Forelimb muscle (tissue), 1 donor: ENCODE results near the gene HPSE2. TPM values are rescaled to one million over a fixed set of nuclear protein-coding genes. Genes with fewer than 3 reads are reported as not detected.

ENCODE experiments used
- DNase-seq: peaks from one replicate; pipeline ENCODE4 v3.0.0-alpha.2; 2013; ENCODE audit warnings: low read depth
- polyA plus RNA-seq: library from polyadenylated mRNA; unstranded; fragments of 120-200 nt; gene quantifications from one replicate; pipeline ENCODE4 v1.2.1, GENCODE V29; 2013; ENCODE audit not compliant: insufficient read length

Gene HPSE2
- polyA plus RNA-seq, 1 donor = 0.25 TPM

DNA sequence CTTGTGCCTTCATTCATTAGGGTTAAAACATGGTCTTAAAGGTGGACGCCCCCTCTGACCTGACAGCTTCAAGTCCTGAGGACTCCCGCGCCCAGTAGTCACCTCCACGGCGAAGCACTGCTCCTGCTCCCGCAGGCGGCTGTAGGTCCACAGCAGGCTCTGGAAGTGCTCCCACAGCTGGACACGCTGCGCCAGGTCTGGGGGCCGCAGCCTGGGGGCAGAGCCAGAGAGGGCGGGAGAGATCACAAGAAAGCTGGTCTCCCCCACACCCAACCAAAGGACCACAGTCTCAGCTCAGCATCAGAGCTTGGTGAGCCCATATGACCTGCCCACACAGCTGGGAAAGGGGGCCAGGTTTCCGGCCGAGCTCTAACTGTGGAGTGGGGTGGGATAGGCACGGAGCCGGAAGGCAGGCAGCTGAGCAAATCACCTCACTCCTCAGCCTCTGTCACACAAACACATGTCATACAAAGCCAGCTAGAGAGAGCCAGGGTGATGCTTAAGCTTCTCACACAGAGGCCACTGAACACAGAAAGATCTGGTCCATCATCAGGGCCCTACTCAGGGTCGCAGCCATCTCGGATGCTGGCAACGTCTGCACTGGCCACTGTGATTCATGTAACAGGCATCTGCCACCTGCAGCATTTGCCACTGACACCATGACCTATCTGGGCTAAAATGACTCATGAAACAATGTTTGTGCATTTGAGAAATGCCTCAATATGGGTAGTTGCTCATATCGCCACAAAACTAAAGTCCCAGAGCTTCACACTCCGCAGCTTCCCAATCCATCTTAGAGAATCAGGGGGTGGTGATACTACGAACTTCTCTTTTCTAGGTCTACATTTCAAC, 801.5 kb downstream of the HPSE2 start:
- no peak for DNase-seq

DNA sequence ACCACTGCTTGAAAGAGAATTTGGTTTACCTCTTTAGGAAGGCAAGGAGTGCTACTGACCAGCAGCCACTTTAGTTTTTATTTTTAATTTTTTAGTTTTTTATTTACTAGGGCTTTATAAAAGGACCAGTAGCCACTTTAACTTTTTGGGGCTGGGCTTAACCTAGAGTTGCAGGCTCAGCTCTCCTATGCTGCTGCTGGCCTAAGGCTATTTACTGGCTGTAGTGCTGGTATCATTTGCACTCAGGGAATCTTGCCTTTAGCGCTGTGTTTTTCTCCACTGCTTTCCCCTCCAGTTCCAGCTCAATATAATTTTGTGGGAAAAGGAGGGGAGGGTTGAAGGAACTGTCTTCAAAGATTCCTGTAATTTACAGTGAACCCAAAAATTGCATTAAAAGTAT, 802.3 kb downstream of the HPSE2 start:
- DNase-seq = no peak

DNA sequence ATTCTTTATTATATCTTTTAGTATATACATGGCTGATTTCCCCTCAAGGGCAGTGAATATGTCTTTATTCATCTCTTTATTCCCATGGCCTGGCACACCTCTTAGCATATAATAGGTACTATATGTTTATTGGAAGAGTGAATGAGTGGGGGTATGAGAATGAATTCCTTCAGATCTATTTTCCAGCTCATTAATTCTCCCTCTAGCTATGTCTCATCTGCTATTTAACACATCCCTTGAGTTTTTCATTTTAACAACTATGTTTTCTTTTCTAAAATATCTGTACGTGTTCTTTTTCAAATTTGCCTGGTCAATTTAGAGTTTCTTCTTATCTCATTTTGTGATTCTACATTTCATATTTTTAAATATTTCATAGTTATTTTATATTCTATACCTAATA, 803.3 kb downstream of the HPSE2 start:
- DNase-seq = no peak

DNA sequence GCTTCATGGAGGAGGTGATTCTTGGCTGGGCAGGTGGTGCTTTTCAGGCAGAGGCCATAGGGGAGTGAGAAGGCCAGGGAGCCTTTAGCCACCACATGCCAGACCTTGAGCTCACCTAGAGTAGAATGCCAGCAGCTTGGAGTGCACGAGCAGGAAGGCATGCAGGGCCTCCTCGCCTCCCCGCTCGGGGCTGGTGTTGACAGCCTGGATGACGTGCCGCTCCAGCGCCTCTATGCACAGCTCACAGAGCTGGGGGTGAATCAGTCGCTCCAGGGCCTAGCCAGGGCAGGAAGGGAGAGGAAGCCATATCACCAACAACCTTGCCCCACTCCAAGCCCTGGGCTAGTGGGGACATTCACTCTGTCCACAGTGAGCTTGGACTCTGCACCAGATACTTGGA, 804.6 kb downstream of the HPSE2 start:
- no peak for DNase-seq

DNA sequence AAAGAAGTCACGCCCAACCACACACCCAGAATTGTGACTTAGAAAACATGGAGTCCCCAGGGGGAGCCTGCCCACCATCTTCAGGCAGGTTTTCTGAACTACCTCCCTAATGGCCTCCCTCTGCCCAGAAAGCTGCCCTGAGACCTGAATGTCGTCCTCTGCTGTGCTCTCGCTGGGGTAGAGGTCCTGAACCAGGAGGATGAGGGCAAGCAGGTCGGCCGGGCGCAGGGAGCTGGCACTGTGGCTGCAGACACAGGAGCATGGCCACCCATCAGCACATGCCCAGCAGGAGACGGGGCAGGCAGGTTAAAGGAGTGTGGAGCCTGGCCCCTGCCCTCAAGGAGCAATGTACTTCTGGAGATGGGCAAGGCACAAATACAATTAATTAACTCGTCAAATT, 805.2 kb downstream of the HPSE2 start:
- no peak for DNase-seq

DNA sequence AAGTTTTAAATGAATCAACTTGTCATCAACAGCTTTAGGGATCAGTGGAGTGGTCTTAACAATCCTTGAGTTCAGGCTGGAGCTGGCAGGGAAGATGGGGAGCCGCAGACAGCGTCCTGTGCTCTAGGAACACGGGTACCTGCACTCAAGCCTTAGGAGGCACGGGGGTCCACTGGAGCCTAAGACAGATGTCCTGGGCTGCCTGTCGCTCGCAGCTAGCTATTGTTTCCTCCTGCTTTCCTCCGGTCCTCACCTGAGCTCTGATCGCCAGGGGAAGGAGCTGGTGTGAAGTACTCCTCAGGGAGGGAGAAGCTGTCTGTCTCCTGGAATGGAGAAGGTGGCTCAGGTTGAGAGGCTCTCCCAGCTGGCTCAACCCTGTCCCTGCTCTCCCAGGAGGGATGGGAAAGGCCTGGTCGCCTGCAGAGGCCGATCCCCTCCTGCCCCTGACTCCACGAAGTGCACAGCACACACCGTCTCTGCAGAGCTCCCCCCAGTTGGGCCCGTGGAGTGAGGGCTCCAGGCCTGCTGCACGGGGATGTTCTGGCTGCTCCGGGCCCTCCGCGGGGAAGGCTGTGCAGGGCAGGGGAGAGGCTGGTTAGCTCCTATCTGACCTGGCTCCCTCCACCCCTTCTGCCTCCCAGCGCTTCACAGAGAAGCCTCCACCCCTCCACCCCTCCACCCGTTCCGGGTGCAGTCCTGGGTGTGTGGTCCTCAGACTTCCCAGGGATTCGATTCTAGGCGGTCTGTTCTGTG, 806.2 kb downstream of the HPSE2 start:
- DNase-seq = no peak

DNA sequence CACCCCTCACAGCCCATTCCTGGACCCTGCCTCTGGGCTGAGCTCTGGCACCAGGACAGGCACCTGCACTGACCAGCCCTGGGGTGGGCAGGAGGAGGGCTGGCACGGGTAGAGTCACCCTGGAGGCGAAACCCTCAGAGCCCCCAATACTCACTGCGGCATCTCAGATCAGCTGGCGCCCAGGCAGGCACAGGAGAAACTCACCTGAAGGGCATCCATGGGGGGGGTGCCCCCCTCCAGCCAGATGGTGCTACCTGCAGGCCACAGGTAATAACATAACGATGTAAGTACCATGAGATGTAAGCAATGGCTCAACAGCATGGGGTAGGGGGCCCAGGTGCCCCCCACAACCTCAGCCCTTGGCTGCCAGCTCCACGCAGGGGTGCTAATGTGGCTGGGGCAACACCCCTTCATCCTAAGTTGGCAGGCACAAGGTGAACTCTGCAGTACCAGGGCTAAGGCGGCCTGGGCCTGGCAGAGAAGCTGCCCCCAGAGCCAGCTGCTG, 808.6 kb downstream of the HPSE2 start:
- DNase-seq = no peak

DNA sequence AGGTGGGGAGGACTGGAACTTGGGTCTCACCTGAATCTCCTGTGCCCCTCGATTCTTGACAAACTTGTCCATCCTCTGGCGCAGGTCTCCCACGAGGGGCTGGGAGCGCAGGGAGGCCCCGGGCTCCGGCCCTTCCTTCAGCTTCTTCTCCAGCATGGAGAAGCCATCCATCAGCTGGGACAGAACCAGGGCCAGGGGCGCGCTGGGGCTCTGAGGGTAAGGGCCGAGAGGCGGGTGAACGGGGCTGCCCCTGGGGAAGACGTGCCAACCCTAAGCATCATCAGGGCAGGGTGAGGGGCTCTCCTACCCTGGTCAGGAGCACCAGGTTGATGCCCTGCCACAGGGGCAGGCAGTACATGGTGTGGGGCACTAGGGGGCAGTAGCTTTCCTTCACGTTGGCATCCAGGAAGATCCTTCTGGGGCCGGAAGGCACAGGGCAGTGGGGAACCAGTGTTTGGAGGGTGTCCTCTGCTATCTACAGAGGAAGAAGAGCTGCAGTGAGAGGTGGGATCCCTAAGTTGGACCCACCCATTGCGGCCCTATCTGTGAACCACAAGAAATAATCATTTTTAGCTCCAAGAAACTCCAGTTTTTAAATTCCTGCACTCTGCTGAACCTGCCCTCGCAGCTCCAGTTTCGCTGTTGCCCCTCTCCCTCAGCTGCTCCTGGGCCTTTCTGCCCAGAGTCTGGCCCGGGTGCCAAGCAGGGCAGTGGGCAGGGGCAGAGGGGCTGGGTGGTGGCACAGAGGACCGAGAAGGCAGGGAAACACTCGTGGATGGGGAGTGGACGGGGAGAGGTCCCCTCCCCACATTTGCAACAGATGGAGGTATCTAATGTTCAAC, 809.9 kb downstream of the HPSE2 start:
- no peak for DNase-seq

DNA sequence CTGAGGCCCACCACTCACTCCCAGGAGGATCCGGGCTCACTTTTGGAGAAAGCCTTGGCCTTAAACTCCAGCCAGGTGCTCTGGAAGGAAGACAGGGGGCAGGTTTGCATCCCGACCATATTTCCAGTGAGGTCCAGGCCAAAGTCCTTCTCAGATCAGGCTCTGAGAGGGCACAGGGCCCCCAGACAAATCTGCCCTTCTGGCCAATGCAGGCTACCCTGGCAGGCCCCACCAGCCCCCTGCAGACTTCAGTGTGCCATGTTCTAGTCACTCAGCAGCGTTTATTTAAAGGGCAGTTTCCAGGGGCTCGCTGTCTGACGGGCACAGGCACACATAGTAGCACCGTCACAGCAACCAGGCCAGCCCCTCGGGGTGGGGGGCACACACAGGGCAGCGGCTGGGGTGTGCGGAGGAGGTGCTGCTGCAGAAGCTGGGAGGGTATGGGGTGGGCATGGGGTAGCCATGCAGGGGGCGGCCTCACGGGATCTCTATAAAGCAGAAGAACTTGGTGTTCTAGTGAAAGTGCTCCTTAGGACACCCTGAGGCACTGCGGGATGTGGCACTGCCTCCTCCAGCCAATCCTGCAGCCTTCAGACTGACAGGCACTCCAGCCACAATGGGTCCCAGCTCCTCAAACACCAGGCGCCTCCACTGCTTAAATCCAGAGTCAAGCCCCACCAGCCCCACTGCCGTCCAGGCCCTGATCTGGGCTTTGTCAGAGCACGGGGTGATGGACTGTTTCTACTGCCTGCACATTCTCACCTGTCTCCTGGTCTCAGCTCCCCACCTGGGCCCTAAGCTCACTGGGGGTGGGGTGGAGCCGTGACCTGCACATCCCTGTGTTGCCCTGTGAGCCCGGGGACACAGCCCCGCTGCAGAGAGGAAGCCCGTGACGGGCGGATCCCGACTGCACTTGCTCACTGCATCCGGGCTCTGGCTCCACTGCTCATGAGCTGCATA, 811.1 kb downstream of the HPSE2 start:
- DNase-seq = no peak

DNA sequence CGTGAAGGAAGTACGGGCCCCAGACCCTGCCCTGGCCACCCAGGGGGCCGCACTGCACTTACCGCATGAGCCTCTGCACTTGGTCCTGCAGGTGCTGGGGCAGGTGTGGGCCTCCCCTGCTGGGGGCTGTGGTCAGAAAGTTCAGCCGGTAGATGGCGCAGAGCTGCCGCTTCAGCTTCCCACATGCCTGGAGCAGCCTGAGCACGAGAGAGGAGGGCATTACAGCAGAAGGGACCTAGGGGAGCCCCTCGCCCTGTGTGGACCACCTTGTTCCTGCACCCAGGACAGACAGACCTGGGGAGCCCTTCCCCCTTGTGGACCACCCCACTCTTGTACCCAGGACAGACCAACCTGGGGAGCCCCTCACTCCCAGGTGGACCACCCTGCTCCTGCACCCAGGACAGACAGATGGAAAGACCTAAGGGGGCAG, 811.9 kb downstream of the HPSE2 start:
- no peak for DNase-seq

DNA sequence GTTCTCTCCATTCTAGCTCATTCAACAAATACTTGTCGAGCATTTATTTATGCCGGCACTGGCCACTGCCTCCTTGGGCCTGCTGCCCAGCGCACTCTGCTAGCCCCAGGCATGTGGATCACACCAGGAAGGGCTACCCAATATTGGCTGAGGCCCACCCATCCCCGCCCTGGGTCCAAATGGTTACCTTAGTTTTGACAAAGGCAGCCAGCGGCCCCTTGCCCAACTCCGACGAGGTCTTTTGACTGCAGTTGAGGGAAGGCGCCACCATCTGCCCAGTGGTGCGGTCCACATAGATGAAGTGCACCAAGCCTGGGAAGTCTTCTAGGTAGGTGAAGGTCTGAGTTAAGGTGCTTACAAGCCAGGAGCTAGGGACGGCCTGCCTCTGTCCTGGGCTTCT, 813.5 kb downstream of the HPSE2 start:
- no peak for DNase-seq

DNA sequence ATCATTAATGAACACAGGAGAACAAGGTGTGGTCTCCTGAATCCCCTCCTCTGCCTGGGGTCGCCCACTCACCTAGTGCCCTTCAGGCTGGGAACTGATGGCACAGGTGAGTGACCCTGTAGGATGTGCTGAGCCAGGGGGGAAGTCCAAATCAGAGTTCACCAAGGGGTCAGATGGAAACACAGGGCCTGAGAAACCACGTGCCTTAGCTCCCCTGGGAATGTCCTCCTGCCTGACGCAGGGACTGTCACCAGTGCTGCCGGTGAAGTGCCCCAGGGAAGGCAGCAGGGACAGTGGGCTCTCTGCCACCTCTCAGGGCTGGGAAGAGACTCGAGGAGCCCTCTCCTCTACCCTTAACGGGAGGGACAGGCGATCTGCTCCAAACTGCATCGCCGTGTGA, 814.9 kb downstream of the HPSE2 start:
- DNase-seq = no peak

DNA sequence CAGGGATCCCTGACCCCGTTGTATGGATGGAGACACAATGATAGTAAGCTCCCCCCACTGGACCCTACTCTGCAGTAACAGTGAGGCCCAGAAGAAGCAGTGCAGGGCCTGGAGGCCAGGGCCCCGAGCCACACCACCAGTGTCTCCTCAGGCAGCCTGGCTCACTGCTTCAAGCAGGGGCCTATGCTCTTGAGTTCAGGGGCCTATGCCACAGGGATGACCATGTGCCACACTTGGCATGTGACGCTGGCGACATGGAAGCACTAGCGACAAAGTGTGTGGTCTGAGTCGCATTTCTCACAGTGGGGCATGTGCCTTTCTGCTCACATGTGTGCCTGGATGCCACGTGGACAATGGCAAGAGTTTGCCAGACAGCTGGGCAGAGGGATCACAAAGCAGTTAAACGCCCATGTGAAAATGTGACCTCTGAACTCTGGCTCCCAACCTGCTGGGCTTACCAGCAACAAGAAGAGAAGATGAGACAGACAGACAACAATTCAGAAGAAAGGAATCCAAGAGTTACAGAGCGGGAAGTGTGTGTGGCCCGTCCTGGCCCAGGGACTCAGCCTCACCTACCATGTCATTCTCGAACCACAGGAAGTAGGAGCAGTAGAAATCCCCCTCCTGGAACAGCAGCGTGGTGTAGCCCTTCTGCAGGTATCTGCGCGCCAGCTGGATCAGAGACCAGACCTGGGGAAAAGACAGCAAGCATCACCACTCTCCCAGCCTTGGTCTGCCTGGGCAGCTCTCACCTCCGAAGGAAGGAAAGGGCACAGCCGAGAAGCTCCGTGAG, 816.0 kb downstream of the HPSE2 start:
- DNase-seq = no peak

DNA sequence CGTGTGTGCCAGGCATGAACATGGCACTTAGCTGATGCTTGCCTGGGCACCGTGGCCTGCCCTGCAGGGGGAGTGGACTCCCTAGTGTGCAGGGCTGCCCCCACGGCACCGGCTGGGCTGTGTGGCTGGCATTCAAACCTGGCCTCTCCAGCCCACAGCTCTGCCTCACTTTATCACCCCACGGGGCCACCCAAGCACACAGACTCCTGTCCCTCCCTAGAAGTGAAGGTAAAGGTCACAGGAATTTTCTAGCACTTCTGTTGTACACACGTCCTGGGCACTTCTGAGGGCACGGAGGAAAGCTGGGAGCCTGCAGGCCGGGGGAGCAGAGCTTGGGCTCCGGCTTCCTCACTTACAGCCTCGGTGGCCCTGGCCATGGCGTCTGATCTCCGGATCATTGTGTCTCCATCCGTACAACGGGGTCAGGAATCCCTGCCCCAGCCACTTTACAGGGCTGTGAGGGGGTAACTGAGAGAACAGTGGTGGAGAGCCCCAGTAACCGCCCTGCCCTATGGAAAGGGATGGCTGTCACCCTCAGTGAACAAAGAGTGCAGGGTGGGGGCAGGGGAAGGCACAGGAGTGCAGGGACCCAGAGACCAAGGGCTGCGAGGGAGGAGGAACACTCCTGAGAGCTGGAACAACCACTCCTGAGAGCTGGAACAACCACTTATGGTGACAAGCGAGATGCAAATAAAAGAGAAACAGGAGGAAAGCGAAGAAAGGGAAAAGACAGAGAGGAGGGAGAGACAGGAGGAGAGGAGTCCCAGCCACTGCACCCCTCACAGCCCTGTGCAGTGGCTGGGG, 816.8 kb downstream of the HPSE2 start:
- DNase-seq = no peak

DNA sequence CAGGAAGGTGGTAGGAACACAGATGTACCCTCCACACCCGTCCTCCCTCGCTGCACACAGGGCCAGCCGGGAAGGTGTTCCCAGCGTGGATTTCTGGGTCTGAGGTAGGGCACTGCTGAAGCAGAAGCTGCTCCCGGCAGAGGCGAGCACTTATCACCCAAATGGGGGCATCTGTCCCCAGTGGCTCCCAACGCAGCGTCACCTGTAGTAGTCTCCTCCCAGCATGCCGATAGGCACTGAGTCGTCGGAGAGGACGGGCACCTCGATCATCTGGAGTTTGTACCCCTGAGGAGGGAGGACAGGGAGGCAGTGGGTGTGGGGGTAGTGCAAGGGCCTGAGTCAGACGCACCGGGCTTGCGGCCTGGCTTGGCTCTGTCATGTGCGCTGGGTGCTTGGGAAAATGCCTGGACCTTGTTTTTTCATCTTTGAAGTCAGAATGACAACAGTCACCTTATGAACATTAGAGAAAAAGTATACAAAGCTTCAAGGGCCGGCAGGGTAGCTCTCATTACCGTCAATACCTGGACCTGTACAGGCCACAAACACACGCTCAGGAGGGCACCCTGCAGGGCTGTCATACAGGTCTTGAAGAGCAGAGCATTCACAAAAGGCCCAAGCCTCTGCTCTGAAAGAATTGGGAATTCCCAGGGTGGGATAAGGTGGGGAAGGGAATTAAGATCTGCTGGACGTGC, 817.5 kb downstream of the HPSE2 start:
- no peak for DNase-seq

DNA sequence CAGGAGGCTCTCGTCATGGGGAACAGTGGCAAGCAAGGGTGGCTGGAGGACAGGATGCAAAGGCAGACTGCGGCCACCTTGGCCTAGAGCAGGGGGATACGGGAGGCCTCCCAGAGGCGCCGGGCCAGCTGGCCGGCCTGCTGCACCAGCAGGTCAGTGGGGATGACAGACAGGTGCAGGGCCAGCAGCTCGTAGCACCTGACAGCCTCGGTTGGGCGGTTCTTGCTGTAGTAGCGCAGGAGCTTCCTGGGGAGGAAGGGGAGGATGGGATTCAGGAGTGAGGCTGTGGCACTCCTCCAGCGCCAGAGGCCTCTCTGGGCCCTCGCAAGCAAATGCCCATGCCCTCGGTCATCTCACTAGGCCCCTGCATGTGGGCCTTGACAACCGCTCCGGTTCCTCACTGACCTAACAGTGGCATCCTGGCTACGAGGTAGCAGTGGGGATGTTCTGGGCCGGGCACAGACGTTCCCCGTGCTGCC, 818.1 kb downstream of the HPSE2 start:
- DNase-seq = no peak

DNA sequence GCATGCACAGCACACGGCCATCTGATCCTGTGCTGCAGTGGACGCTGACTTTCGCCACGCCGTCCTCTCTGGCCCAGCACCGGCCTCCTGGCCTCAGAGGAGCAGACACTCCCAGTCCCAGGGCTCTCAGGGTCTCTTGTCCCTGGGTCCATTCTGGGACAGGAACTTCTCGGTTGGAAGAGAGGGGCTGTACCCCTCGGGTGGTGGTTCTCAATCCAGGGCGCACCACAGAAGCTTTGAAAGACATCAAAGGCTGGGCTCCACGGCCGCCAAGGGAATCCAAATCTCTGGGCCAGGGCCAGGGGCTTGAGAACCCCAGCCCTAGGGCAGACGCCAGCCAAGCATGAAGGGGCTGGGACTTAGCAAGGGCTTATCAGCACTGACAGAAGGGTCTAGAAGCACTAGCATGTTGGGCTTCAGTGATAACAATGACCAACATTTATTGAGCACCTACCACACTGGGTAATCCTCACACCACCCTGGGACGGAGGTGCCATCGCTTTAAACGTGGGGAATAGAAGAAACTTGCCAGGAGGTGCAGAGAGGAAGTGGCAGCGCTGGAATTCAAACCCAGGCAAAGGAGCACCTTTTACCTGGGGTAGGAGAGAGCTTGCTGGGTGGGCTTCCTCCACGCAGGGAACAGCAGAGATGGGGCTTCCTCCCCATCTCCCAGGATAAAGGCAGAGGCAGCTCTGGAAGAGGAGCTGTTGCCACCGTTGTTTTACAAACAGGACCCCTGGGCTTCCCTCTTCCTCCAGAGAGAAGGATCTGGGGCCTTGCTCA, 818.9 kb downstream of the HPSE2 start:
- no peak for DNase-seq

DNA sequence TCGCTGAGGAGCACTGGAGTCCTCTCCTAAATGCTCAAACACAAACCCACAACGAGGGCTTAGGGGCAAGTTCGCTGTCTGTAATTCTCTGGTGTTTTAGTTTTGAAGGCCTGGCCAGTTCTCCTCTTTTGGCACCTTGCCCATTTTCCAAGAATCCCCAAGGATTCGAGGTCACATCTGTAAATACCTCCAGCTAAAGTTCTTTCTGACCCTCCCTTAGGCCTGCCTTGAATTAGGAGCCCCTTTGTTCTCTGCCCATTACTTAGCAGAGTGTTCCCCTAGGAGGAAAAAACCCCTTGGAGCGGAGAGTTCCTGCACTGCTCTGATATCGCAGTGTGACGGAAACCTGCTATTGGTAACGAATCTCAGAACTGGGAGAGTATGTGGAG, 819.9 kb downstream of the HPSE2 start:
- no peak for DNase-seq
